ENCODE measurements around the gene SULT2A1. TPM values are rescaled to one million over a fixed set of nuclear protein-coding genes. Genes with fewer than 3 reads are reported as not detected.

The SULT2A1 gene
- total and polyA plus RNA-seq, 2 of the 8 experiments (the other 6 are each of a cell fraction or from before 2014, with no cell fraction given) = not detected

GRCh38 chr19:47896019-47896418, 9.9 kb upstream of the SULT2A1 start:
- no peak overlapping the region for H4K91ac ChIP-seq (replicated peaks; ENCODE audit: insufficient read length, low read length)
- H4K5ac ChIP-seq (ENCODE audit: insufficient read length, low read depth, low read length) = no peak overlapping the region
- no peak overlapping the region for H3K4me2 ChIP-seq (ENCODE audit: insufficient read depth in 1 of 2, low read depth in 2 of 2, low read length in 2 of 2)
- no peak overlapping the region for H3K4ac ChIP-seq (replicated peaks; ENCODE audit: insufficient read length, low read depth, low read length)
- FAIRE-seq (no peak), DNase-seq (ENCODE audit: low read depth in 1 of 2, low spot score in 2 of 2) (no peak)
- no peaks in the 10 kb centered on the region for H3K23me2 ChIP-seq (ENCODE audit: low read depth, low read length)
- no peak overlapping the region for H2BK15ac ChIP-seq (ENCODE audit: low read length)
- no peak overlapping the region for H3K56ac ChIP-seq (replicated peaks; ENCODE audit: insufficient read length, low read depth, low read length)
- WGBS, 2 experiments (ENCODE audit: extremely low coverage in 1 of 2, insufficient coverage in 1 of 2, insufficient read length in 1 of 2, insufficient replicate concordance in 2 of 2, low coverage in 1 of 2, low lambda C conversion rate in 2 of 2, missing lambda C conversion rate in 1 of 2) = 94 to 100% methylated on average over 1 to 4 of the region's 4 CpGs
- H2AK5ac ChIP-seq (ENCODE audit: low read depth, low read length) = no peak overlapping the region
- no peaks in the 10 kb centered on the region for H3K27me3 ChIP-seq (replicated peaks in 1 of 4; ENCODE audit: control insufficient read depth in 3 of 4, extremely low read depth in 1 of 4, insufficient read depth in 3 of 4, low read length in 3 of 4)
- H2BK20ac ChIP-seq (ENCODE audit: low read length) = no peak overlapping the region
- no peak overlapping the region for H3K27ac ChIP-seq (ENCODE audit: low read depth, low read length)
- no peaks in the 10 kb centered on the region for H3K36me3 ChIP-seq (ENCODE audit: control insufficient read depth in 2 of 4, insufficient read depth in 4 of 4, low read length in 3 of 4)
- no peak overlapping the region for H2BK5ac ChIP-seq (ENCODE audit: low read depth, low read length)
- peaks cover 0 to 4% (median 0%) of the 10 kb centered on the region in 4 experiments; a peak in 3 of 7 replicates for H3K4me1 ChIP-seq (replicated peaks in 1 of 4; ENCODE audit: control insufficient read depth in 3 of 4, insufficient read depth in 4 of 4, low read length in 3 of 4)
- H2BK12ac ChIP-seq (ENCODE audit: low read depth, low read length) = no peak overlapping the region
- H2BK120ac ChIP-seq (replicated peaks; ENCODE audit: low read depth, low read length) = no peak overlapping the region
- no peak overlapping the region for H3K9ac ChIP-seq (replicated peaks in 1 of 4; ENCODE audit: extremely low read depth in 1 of 4, low read depth in 3 of 4, low read length in 3 of 4)
- POLR2A ChIA-PET (ENCODE audit: partially characterized antibody) = no interaction called here
- no peak overlapping the region for H4K8ac ChIP-seq (ENCODE audit: extremely low read depth, insufficient read depth, low read length)
- no peaks in the 10 kb centered on the region for H4K20me1 ChIP-seq (replicated peaks in 1 of 2; ENCODE audit: control insufficient read depth in 1 of 2, insufficient read depth in 2 of 2, low read length in 2 of 2)
- CTCF ChIA-PET (ENCODE audit: partially characterized antibody) = interaction anchor here (0.6 to 1.5 kb wide), 3 partner anchors 9 to 62 kb away, joined by 3 to 5 read pairs (median 3); no protein-coding TSS in a partner anchor
- H3K79me2 ChIP-seq (ENCODE audit: control insufficient read depth in 1 of 2, insufficient read depth in 2 of 2, low read length in 2 of 2) = no peaks in the 10 kb centered on the region
- H3K79me1 ChIP-seq (ENCODE audit: low read depth, low read length) = no peaks in the 10 kb centered on the region
- no peak overlapping the region for H3K18ac ChIP-seq (ENCODE audit: extremely low read depth, low read length)
- no peaks in the 10 kb centered on the region for H3K9me3 ChIP-seq (ENCODE audit: insufficient read depth in 2 of 2, low read depth in 1 of 2, low read length in 1 of 2)
- no peak overlapping the region for H3K4me3 ChIP-seq (ENCODE audit: extremely low read depth in 1 of 4, insufficient read depth in 2 of 4, low read depth in 3 of 4, low read length in 4 of 4)
- no peak overlapping the region for H3K23ac ChIP-seq (ENCODE audit: insufficient read length)
- H3K14ac ChIP-seq (ENCODE audit: insufficient read length) = no peak overlapping the region
- no peak overlapping the region for H2AFZ ChIP-seq (ENCODE audit: low read length)
- TF ChIP-seq POLR2AphosphoS5 (IDR thresholded peaks at IDR 0.05; ENCODE audit: low read depth, low read length) (no peak), CBX5 (IDR thresholded peaks at IDR 0.05; ENCODE audit: low read depth, low read length) (no peak)
